ENCODE measurements around the gene FAP. TPM values are rescaled to one million over a fixed set of nuclear protein-coding genes. Genes with fewer than 3 reads are reported as not detected.

FAP gene
- total and polyA plus RNA-seq, 2 donors (not counting 3 experiments of a cell fraction or from before 2014, with no cell fraction given): 1.1 TPM; not detected in 1

DNA sequence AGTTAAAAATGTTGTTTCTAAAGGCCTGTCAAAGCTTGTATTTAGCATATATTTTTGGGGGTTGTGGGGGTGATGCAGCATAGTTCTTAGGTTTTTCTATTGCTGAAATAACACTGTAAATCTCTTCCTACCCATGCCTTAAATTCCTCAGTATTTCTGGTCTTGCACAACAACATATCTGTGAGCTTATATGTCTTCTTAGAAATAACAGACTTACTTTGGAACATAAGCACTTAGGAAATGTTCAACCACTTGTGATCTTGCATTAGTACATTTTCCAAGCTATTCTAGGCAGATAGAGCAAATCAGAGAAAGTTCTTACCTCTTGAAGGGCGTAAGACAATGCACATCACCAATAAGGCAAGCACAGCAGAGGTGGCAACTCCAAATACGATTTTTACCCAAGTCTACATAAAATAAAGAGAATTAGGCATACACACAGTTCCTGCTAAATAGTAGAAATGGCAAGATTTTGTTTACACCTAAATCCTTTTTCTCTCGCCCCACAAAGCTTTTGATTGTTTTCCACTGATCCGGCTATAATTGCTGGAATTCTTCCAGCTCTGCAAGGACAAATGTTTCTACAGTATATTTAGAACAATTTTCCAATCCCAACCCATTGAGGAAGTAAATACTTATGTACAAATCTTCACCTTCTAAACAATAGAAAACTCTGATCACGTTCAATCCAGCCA lies 512 bp downstream of the FAP start:
- BruUV-seq (replicated peaks): no TSS peak
- H2AFZ ChIP-seq (ENCODE audit: low read depth, low read length): no peak overlapping the region
- H3K79me2 ChIP-seq (ENCODE audit: control insufficient read depth, insufficient read depth, low read length): no peaks in the 10 kb centered on the region
- H3K27me3 ChIP-seq (ENCODE audit: control insufficient read depth in 2 of 2, insufficient read depth in 2 of 2, low read length in 2 of 2): no peaks in the 10 kb centered on the region
- dilution Hi-C loops (cut with MboI; ENCODE audit: extremely low pct_ligation_motif_present, low sequenced_read_pairs): no loop called here
- peaks cover 19% of the 10 kb centered on the region for H3K4me1 ChIP-seq (ENCODE audit: control insufficient read depth, extremely low read depth, insufficient read depth, low read length)
- TF ChIP-seq, protein P1, sequence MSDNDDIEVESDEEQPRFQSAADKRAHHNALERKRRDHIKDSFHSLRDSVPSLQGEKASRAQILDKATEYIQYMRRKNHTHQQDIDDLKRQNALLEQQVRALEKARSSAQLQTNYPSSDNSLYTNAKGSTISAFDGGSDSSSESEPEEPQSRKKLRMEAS (IDR thresholded peaks at IDR 0.05; ENCODE audit: insufficient read depth, insufficient read length): no peak
- TF ChIP-seq POLR2A (IDR thresholded peaks at IDR 0.05; ENCODE audit: low read depth, low read length) (no peak), EZH2 (IDR thresholded peaks at IDR 0.05; ENCODE audit: borderline replicate concordance, low read depth, low read length, severe bottlenecking) (no peak), GATA2 (IDR thresholded peaks at IDR 0.05; ENCODE audit: insufficient read depth, insufficient read length, low read depth, low read length) (no peak), JUN (IDR thresholded peaks at IDR 0.05; ENCODE audit: borderline replicate concordance, insufficient read depth, insufficient read length, low read depth) (no peak), FOS (IDR thresholded peaks at IDR 0.05; ENCODE audit: borderline replicate concordance, insufficient read depth, low read length) (no peak), MYC (IDR thresholded peaks at IDR 0.05; ENCODE audit: low read depth, low read length) (no peak), POLR2AphosphoS5 (IDR thresholded peaks at IDR 0.05; ENCODE audit: insufficient read depth, low read depth, low read length) (no peak), CTCF (IDR thresholded peaks at IDR 0.05; ENCODE audit: extremely low read depth in 1 of 2, insufficient read depth in 1 of 2, low read depth in 1 of 2, low read length in 2 of 2) (no peak)
- H3K36me3 ChIP-seq (ENCODE audit: control insufficient read depth in 2 of 2, extremely low read depth in 1 of 2, insufficient read depth in 2 of 2, low read length in 2 of 2): no peaks in the 10 kb centered on the region
- no peak overlapping the region for H3K4me2 ChIP-seq (ENCODE audit: insufficient read depth, low read length)
- ChIA-PET POLR2A (no interaction called here), CTCF (interaction anchor here (1.1 to 4.1 kb wide), 7 partner anchors 10 to 62 kb away, joined by 3 to 26 read pairs (median 4); no protein-coding TSS in a partner anchor)
- no peak for FAIRE-seq
- H3K9me1 ChIP-seq (replicated peaks; ENCODE audit: control insufficient read depth, extremely low read depth, insufficient read depth, low read length): no peaks in the 10 kb centered on the region
- H3K4me3 ChIP-seq (replicated peaks in 1 of 3; ENCODE audit: insufficient read depth in 1 of 3, low read depth in 1 of 3, low read length in 3 of 3): peak overlapping the region in 1 of 3 experiments; percentile 19
- intact Hi-C loops (cut with micrococcal nuclease): no loop called here
- no peaks in the 10 kb centered on the region for H4K20me1 ChIP-seq (replicated peaks; ENCODE audit: control insufficient read depth, extremely low read depth, insufficient read depth, low read length)
- no peak overlapping the region for H3K9ac ChIP-seq (replicated peaks; ENCODE audit: extremely low read depth, insufficient read depth, low read length)
- DNase-seq (ENCODE audit: low read depth, low spot score): peak; percentile 16
- H3K27ac ChIP-seq (ENCODE audit: insufficient read depth, low read depth, low read length): no peak overlapping the region
- no peaks in the 10 kb centered on the region for H3K9me3 ChIP-seq (replicated peaks; ENCODE audit: control insufficient read depth, insufficient read depth, low read length)
